OCI-LY7 (cell line): ENCODE measurements around the gene KLF13. TPM values are rescaled to one million over a fixed set of nuclear protein-coding genes. Genes with fewer than 3 reads are reported as not detected.
A peak's percentile ranks its signal among the peaks of the same experiment; 100 is the strongest.

ENCODE experiments used
- BruUV-seq: library from RNA; stranded (reverse); fragments of 400-500 nt; replicated peaks from 2 replicates; lab custom pipeline; 2021; lab: Mats Ljungman, UMichigan
- CTCF ChIA-PET: fragments of 300-600 bp; sonication (Branson Sonifier 250); formaldehyde crosslinking; loops from one replicate; lab custom pipeline; 2022; ENCODE audit warnings: antibody characterized with exemption; ENCODE audit not compliant: unreplicated experiment; lab: Charles Lee
- POLR2A ChIA-PET: fragments of 300-600 bp; sonication (Branson Sonifier 250); formaldehyde crosslinking; loops from one replicate; lab custom pipeline; 2022; ENCODE audit warnings: antibody characterized with exemption; lab: Charles Lee
- DNase-seq: peaks from one replicate; pipeline ENCODE4 v3.0.0-alpha.2; 2015; ENCODE audit warnings: low spot score
- H2AFZ ChIP-seq: fragments of 200-600 bp; sonication (generic), shearing (Covaris generic); 2 replicates; pipeline ENCODE4 v1.6.1; 2014; ENCODE audit warnings: mild to moderate bottlenecking, antibody characterized with exemption, low read length, moderate library complexity
- H3K27ac ChIP-seq: fragments of 200-600 bp; sonication (generic); 2 replicates; pipeline ENCODE4 v1.5.1; 2014; ENCODE audit warnings: mixed run types, low read depth, mild to moderate bottlenecking, moderate library complexity, low read length, inconsistent platforms; ENCODE audit not compliant: poor library complexity, severe bottlenecking
- H3K36me3 ChIP-seq: fragments of 200-600 bp; sonication (generic); 2 replicates; pipeline ENCODE4 v1.6.1; 2014; ENCODE audit warnings: mild to moderate bottlenecking, antibody characterized with exemption, low read length, moderate library complexity, mixed read lengths; ENCODE audit not compliant: insufficient read depth
- H3K4me1 ChIP-seq: fragments of 200-600 bp; sonication (generic); 2 replicates; pipeline ENCODE4 v1.5.1; 2014; ENCODE audit warnings: mild to moderate bottlenecking, low read length; ENCODE audit not compliant: insufficient read depth, poor library complexity, severe bottlenecking
- H3K4me2 ChIP-seq: fragments of 200-600 bp; sonication (generic); 2 replicates; pipeline ENCODE4 v1.6.1; 2014; ENCODE audit warnings: mild to moderate bottlenecking, low read length
- H3K4me3 ChIP-seq: fragments of 200-600 bp; sonication (generic); 2 replicates; pipeline ENCODE4 v1.5.1; 2014; ENCODE audit warnings: mild to moderate bottlenecking, low read depth, low read length; ENCODE audit not compliant: poor library complexity, severe bottlenecking
- H3K79me2 ChIP-seq: fragments of 200-600 bp; sonication (generic); 2 replicates; pipeline ENCODE4 v1.6.1; 2016; ENCODE audit warnings: low read depth, mild to moderate bottlenecking, low read length, moderate library complexity, mixed read lengths; ENCODE audit not compliant: insufficient read depth
- H3K9me2 ChIP-seq: fragments of 200-600 bp; sonication (generic); 2 replicates; pipeline ENCODE4 v1.6.1; 2016; ENCODE audit warnings: mild to moderate bottlenecking, low read length, mixed read lengths; ENCODE audit not compliant: insufficient read depth
- H3K9me3 ChIP-seq: fragments of 200-600 bp; sonication (generic); 2 replicates; pipeline ENCODE4 v1.6.1; 2014; ENCODE audit warnings: mild to moderate bottlenecking, mixed run types, low read length, mixed read lengths
- H4K20me1 ChIP-seq: fragments of 200-600 bp; sonication (generic); 2 replicates; pipeline ENCODE4 v1.6.1; 2014; ENCODE audit warnings: mild to moderate bottlenecking, antibody characterized with exemption, low read length, moderate library complexity, mixed read lengths; ENCODE audit not compliant: insufficient read depth
- EZH2phosphoT487 ChIP-seq: fragments of 200-600 bp; sonication (generic); IDR thresholded peaks from 2 replicates; pipeline ENCODE4 v1.6.1; 2018; ENCODE audit warnings: low read depth, borderline replicate concordance, mild to moderate bottlenecking, mixed run types, antibody characterized with exemption, low read length, moderate library complexity, mixed read lengths
- intact Hi-C: fragments of 100-400 bp; cut with micrococcal nuclease; formaldehyde crosslinking; loops from one replicate; pipeline ENCODE4 v1.10.0; 2022; ENCODE audit not compliant: unreplicated experiment
- total RNA-seq, 2 experiments: library from RNA; depleted of rRNA in 1 of 2; stranded (reverse); fragments of >200 nt in 1 of 2; shearing (Covaris generic) in 1 of 2; gene quantifications; 2 replicates each; pipeline ENCODE4 v1.2.3, GENCODE V29; 2014 to 2022
- TF ChIP-seq, protein P1 (sequence below): fragments of 200-600 bp; sonication (generic); conservative IDR thresholded peaks from 2 replicates; pipeline ENCODE4 v1.5.1; 2014; ENCODE audit warnings: mild to moderate bottlenecking, antibody characterized with exemption, low read length, moderate library complexity, mixed read lengths

Gene KLF13
- total RNA-seq, 2 experiments from 2014 or later, result 63.2 to 64.6 TPM

DNA sequence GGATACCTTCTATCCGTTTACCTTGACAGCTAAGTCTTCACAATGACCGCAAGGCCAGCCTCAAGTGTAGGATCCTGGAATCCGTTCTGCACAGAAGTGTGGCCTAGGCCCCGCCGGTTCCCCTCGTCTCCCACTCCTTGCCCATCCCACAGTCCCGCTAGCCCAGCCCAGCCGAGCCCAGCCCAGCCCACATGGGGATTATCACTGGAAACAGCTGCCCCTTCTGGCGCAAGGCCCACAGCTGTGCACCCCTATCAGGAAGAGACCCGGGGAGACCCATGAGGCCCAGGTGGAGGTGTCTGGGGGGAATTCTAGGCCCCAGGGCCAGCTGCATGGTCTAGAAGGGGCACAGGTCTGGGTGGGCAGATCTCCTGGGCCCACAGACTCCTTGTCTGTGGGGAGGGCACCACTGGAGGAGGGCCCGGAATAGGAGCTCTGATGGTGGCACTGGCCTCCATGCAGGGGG lies 27.9 kb upstream of the KLF13 start:
- peaks cover 65% of the 10 kb centered on the region for H3K4me1 ChIP-seq
- no peak overlapping the region for H3K4me2 ChIP-seq
- no peak overlapping the region for H3K4me3 ChIP-seq
- no peaks in the 10 kb centered on the region for H3K9me2 ChIP-seq
- POLR2A ChIA-PET, result interaction anchor here (0.6 to 1.0 kb wide), 2 partner anchors 32 to 177 kb away, joined by 4 read pairs; no protein-coding TSS in a partner anchor
- H3K9me3 ChIP-seq, result no peaks in the 10 kb centered on the region
- no peaks in the 10 kb centered on the region for H3K36me3 ChIP-seq
- CTCF ChIA-PET, result no interaction called here
- H3K27ac ChIP-seq, result no peak overlapping the region
- intact Hi-C loops, result no loop called here
- TF ChIP-seq, protein P1, sequence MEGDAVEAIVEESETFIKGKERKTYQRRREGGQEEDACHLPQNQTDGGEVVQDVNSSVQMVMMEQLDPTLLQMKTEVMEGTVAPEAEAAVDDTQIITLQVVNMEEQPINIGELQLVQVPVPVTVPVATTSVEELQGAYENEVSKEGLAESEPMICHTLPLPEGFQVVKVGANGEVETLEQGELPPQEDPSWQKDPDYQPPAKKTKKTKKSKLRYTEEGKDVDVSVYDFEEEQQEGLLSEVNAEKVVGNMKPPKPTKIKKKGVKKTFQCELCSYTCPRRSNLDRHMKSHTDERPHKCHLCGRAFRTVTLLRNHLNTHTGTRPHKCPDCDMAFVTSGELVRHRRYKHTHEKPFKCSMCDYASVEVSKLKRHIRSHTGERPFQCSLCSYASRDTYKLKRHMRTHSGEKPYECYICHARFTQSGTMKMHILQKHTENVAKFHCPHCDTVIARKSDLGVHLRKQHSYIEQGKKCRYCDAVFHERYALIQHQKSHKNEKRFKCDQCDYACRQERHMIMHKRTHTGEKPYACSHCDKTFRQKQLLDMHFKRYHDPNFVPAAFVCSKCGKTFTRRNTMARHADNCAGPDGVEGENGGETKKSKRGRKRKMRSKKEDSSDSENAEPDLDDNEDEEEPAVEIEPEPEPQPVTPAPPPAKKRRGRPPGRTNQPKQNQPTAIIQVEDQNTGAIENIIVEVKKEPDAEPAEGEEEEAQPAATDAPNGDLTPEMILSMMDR, result no peak
- TF ChIP-seq EZH2phosphoT487, result no peak
- DNase-seq, result no peak
- no TSS peak for BruUV-seq
- H4K20me1 ChIP-seq, result no peaks in the 10 kb centered on the region
- no peak overlapping the region for H2AFZ ChIP-seq
- H3K79me2 ChIP-seq, result no peaks in the 10 kb centered on the region

DNA sequence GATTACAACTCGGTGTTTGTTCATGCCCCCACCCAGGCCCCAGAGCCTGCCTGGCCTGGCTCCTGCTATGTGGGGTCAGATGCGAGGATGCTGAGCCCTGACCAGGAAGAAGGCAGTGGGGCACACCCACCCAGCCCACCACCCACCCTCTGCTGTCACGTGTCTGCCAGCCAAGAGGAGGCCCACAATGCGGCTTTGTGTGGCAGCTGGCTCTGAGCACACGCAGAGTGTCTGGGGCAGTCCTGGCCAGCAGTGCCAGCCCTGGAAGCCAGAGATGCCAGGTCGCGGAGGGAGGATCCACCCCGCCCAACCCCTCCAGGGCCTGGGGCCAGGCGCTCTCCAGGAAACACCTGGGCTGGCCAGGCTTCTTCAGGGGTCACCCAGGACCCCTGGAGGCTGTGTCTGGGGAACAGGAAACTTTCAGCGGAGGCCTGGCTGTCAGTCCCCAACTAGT lies 26.4 kb upstream of the KLF13 start:
- peak overlapping the region; percentile 87 for H3K27ac ChIP-seq
- intact Hi-C loops, result no loop called here
- DNase-seq, result no peak
- H2AFZ ChIP-seq, result no peak overlapping the region
- H4K20me1 ChIP-seq, result no peaks in the 10 kb centered on the region
- peak overlapping the region; percentile 65; the same call in 1 of the 2 replicates for H3K4me2 ChIP-seq
- no peaks in the 10 kb centered on the region for H3K9me2 ChIP-seq
- no peak overlapping the region for H3K4me3 ChIP-seq
- no TSS peak for BruUV-seq
- ChIA-PET POLR2A (interaction anchor here (1.0 kb wide), 1 partner anchor 68 kb away, joined by 4 read pairs; no protein-coding TSS in a partner anchor), CTCF (interaction anchor here (0.6 kb wide), 1 partner anchor 33 kb away, joined by 3 read pairs; no protein-coding TSS in a partner anchor)
- H3K36me3 ChIP-seq, result no peaks in the 10 kb centered on the region
- no peaks in the 10 kb centered on the region for H3K79me2 ChIP-seq
- H3K4me1 ChIP-seq, result peaks cover 74% of the 10 kb centered on the region
- TF ChIP-seq EZH2phosphoT487, result no peak
- TF ChIP-seq, protein P1, result no peak
- H3K9me3 ChIP-seq, result no peaks in the 10 kb centered on the region

DNA sequence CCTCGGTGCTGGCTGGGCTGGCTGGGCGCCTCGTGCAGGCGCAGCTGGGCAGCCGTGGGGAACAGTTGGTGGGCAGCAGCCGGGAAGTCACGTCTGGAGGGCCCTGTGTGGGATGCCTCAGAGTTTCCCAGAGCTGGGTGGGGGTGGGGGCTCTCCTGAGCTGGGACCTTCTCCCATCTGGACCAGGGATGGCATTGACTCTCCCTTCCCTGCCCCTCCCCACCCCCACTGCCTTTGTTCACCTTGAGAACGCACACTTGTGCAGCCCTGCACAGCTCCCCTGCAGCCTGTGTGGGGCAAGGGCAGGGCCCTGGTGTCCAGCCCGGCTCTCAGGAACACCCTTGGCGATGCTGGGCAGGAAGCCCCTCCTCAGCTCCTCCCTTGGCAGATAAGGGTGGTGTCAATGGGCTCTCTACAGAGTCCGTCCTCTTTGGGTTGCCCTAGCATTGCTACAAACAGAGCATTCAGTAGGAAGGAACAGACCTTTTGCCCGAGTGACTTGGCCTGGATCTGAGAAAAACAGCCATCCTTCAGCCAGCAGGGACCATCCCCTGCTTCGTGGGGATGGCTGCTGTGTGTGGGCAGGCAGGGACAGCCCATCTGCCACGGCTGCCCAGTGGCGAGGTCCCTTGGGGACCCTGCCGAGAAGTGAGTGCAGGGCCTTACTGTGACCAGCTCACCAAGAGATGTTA lies 25.5 kb upstream of the KLF13 start:
- Histone ChIP-seq H2AFZ (peak overlapping the region; percentile 70), H3K36me3 (no peaks in the 10 kb centered on the region), H3K27ac (peak overlapping the region; percentile 87), H3K9me2 (no peaks in the 10 kb centered on the region), H3K4me2 (peak overlapping the region; percentile 65), H3K4me1 (peaks cover 83% of the 10 kb centered on the region), H3K79me2 (no peaks in the 10 kb centered on the region), H3K9me3 (no peaks in the 10 kb centered on the region), H3K4me3 (peak overlapping the region; percentile 43), H4K20me1 (no peaks in the 10 kb centered on the region)
- CTCF ChIA-PET, result interaction anchor here (0.6 to 0.7 kb wide), 2 partner anchors 57 to 101 kb away, joined by 3 read pairs; no protein-coding TSS in a partner anchor
- no peak for DNase-seq
- TF ChIP-seq, protein P1, result no peak
- TF ChIP-seq EZH2phosphoT487, result no peak
- POLR2A ChIA-PET, result interaction anchor here (0.6 to 1.0 kb wide), 3 partner anchors 26 to 69 kb away, joined by 3 to 4 read pairs (median 3); no protein-coding TSS in a partner anchor
- intact Hi-C loops, result no loop called here
- BruUV-seq, result no TSS peak
